A549 (cell line): Measurements from ENCODE around the gene SOX6. TPM values are rescaled to one million over a fixed set of nuclear protein-coding genes. Genes with fewer than 3 reads are reported as not detected.

Source experiments
- ATAC-seq, 2 experiments: fragments of 200-7000 bp in 1 of 2; fragments of >200 bp in 1 of 2; cut with Nextera tagmentation in 1 of 2; cut with Tn5 transposase in 1 of 2; 3 replicates each; pipeline versions ENCODE4 v1.8.0 to v1.9.1; 2018 to 2020; ENCODE audit warnings: mild to moderate bottlenecking in 1 of 2, moderate library complexity in 1 of 2
- CTCF ChIA-PET: fragments of 300-600 bp; sonication (Branson Sonifier 250); formaldehyde crosslinking; extraction: SDS; loops from one replicate; lab custom pipeline; 2021; ENCODE audit warnings: antibody characterized with exemption, inconsistent platforms; lab: Yijun Ruan, JAX
- POLR2A ChIA-PET: fragments of 350-600 bp; formaldehyde crosslinking; extraction: SDS; loops from one replicate; lab custom pipeline; 2021; ENCODE audit warnings: antibody characterized with exemption, inconsistent platforms; lab: Yijun Ruan, JAX
- DNase-seq, 2 experiments: peaks; one replicate each; pipeline versions ENCODE4 v3.0.0 to v3.0.0-alpha.2; 2011 to 2016; ENCODE audit warnings: low read depth in 1 of 2, low spot score in 1 of 2
- FAIRE-seq: peaks from 2 replicates; lab custom pipeline; 2011; peaks lifted over from hg19 to GRCh38; lab: Jason Lieb, UNC
- H3K27ac ChIP-seq, 2 experiments: fragments of >200 bp; sonication (Bioruptor Twin); formaldehyde crosslinking; 3 replicates each; pipeline ENCODE4 v1.5.1; 2016 to 2017
- H3K4me1 ChIP-seq: fragments of >200 bp; sonication (Bioruptor Twin); formaldehyde crosslinking; 3 replicates; pipeline ENCODE4 v1.6.1; 2016
- H3K4me2 ChIP-seq: fragments of >200 bp; sonication (Bioruptor Twin); formaldehyde crosslinking; 3 replicates; pipeline ENCODE4 v1.6.1; 2016
- H3K4me3 ChIP-seq: fragments of >200 bp; sonication (Bioruptor Twin); formaldehyde crosslinking; 3 replicates; pipeline ENCODE4 v1.5.1; 2016
- H3K9me3 ChIP-seq: fragments of >200 bp; sonication (Bioruptor Twin); formaldehyde crosslinking; 3 replicates; pipeline ENCODE4 v1.6.1; 2016
- ATOH8 ChIP-seq: fragments of 250-450 bp; sonication (Bioruptor Pico); IDR thresholded peaks from 2 replicates; pipeline ENCODE4 v1.5.0; 2020; ENCODE audit warnings: low read depth, mild to moderate bottlenecking, moderate library complexity
- BCL3 ChIP-seq: fragments of >200 bp; sonication (Bioruptor Twin); formaldehyde crosslinking; IDR thresholded peaks from 3 replicates; pipeline ENCODE4 v1.6.1; 2016
- CBX8 ChIP-seq: fragments of 200-600 bp; sonication (generic); IDR thresholded peaks from 2 replicates; pipeline ENCODE4 v1.6.1; 2016
- CHD2 ChIP-seq: fragments of 150-350 bp; IDR thresholded peaks from 2 replicates; pipeline ENCODE4 v1.6.1; 2014; ENCODE audit warnings: low read length; ENCODE audit not compliant: partially characterized antibody
- E2F6 ChIP-seq: IDR thresholded peaks from 2 replicates; pipeline ENCODE4 v1.6.1; 2012; ENCODE audit warnings: low read depth, borderline replicate concordance
- EHF ChIP-seq: fragments of 250-450 bp; sonication (Bioruptor Pico); IDR thresholded peaks from 2 replicates; pipeline ENCODE4 v1.5.0; 2020; ENCODE audit warnings: mild to moderate bottlenecking
- FOSB ChIP-seq: fragments of 250-450 bp; sonication (Bioruptor Pico); IDR thresholded peaks from 2 replicates; pipeline ENCODE4 v1.5.0; 2020; ENCODE audit warnings: mild to moderate bottlenecking, moderate library complexity
- FOSL2 ChIP-seq, 2 experiments: fragments of 450-650 bp in 1 of 2; fragments of >200 bp in 1 of 2; sonication (Bioruptor Twin) in 1 of 2; formaldehyde crosslinking; IDR thresholded peaks; 2 replicates each; pipeline versions ENCODE4 v1.5.0 to v1.6.1; 2016 to 2020; ENCODE audit warnings: mild to moderate bottlenecking in 1 of 2, moderate library complexity in 1 of 2
- FOXS1 ChIP-seq: fragments of 250-450 bp; sonication (Bioruptor Pico); IDR thresholded peaks from 2 replicates; pipeline ENCODE4 v1.5.0; 2020; ENCODE audit warnings: mild to moderate bottlenecking, moderate library complexity
- HOXA7 ChIP-seq: fragments of 250-450 bp; sonication (Bioruptor Pico); IDR thresholded peaks from 2 replicates; pipeline ENCODE4 v1.5.0; 2020; ENCODE audit warnings: mild to moderate bottlenecking, moderate library complexity
- HOXB13 ChIP-seq: fragments of 250-450 bp; sonication (Bioruptor Pico); IDR thresholded peaks from 2 replicates; pipeline ENCODE4 v1.5.0; 2020; ENCODE audit warnings: low read depth, mild to moderate bottlenecking, moderate library complexity
- JUN ChIP-seq, 2 experiments: fragments of >200 bp; sonication (Bioruptor Twin); formaldehyde crosslinking; IDR thresholded peaks; 2 replicates in 1 of 2; 3 replicates in 1 of 2; pipeline ENCODE4 v1.6.1; 2016 to 2017
- JUNB ChIP-seq: fragments of >200 bp; sonication (Bioruptor Twin); formaldehyde crosslinking; IDR thresholded peaks from 2 replicates; pipeline ENCODE4 v1.6.1; 2016
- MAFK ChIP-seq: fragments of 450-650 bp; IDR thresholded peaks from 2 replicates; pipeline ENCODE4 v1.6.1; 2014; ENCODE audit not compliant: partially characterized antibody
- MYC ChIP-seq: IDR thresholded peaks from 2 replicates; pipeline ENCODE4 v1.6.1; 2012; ENCODE audit warnings: mild to moderate bottlenecking, inconsistent platforms, low read length, improper control_type of control experiment, borderline replicate concordance
- NPAS2 ChIP-seq: fragments of 250-450 bp; sonication (Bioruptor Pico); IDR thresholded peaks from 2 replicates; pipeline ENCODE4 v1.8.0; 2022; ENCODE audit warnings: mild to moderate bottlenecking, moderate library complexity, borderline replicate concordance
- NR3C1 ChIP-seq: fragments of >200 bp; sonication (Bioruptor Twin); formaldehyde crosslinking; IDR thresholded peaks from 3 replicates; pipeline ENCODE4 v1.6.1; 2017
- PHF8 ChIP-seq: fragments of 200-600 bp; sonication (generic); IDR thresholded peaks from 2 replicates; pipeline ENCODE4 v1.6.1; 2016; ENCODE audit warnings: low read depth, mild to moderate bottlenecking, antibody characterized with exemption, moderate library complexity, borderline replicate concordance
- POLR2A ChIP-seq: IDR thresholded peaks from 2 replicates; pipeline ENCODE4 v1.6.1; 2012; ENCODE audit warnings: mild to moderate bottlenecking, low read length
- RCOR1 ChIP-seq: fragments of 150-350 bp; IDR thresholded peaks from 2 replicates; pipeline ENCODE4 v1.6.1; 2014; ENCODE audit warnings: antibody characterized with exemption, low read length, low read depth
- RNF2 ChIP-seq: fragments of 200-600 bp; sonication (generic); IDR thresholded peaks from 2 replicates; pipeline ENCODE4 v1.6.1; 2016; ENCODE audit warnings: low read depth, mild to moderate bottlenecking, antibody characterized with exemption, moderate library complexity, borderline replicate concordance
- SMC3 ChIP-seq: fragments of >200 bp; sonication (Bioruptor Twin); formaldehyde crosslinking; IDR thresholded peaks from 3 replicates; pipeline ENCODE4 v1.6.1; 2018; ENCODE audit warnings: inconsistent platforms
- SREBF2 ChIP-seq: fragments of 450-650 bp; IDR thresholded peaks from 2 replicates; pipeline ENCODE4 v1.6.1; 2014; ENCODE audit warnings: mild to moderate bottlenecking, moderate library complexity
- TFCP2L1 ChIP-seq: fragments of 250-450 bp; sonication (Bioruptor Pico); IDR thresholded peaks from 2 replicates; pipeline ENCODE4 v1.5.0; 2021; ENCODE audit warnings: mild to moderate bottlenecking
- TP53 ChIP-seq: fragments of 250-450 bp; sonication (Bioruptor Pico); IDR thresholded peaks from 2 replicates; pipeline ENCODE4 v1.5.0; 2021; ENCODE audit warnings: mild to moderate bottlenecking, moderate library complexity
- USF2 ChIP-seq: fragments of 450-650 bp; IDR thresholded peaks from 2 replicates; pipeline ENCODE4 v1.6.1; 2014; ENCODE audit warnings: antibody characterized with exemption
- ZSCAN20 ChIP-seq: fragments of 250-450 bp; sonication (Bioruptor Pico); IDR thresholded peaks from 2 replicates; pipeline ENCODE4 v1.8.0; 2022; ENCODE audit warnings: mild to moderate bottlenecking, moderate library complexity
- WGBS: methylation state at CpG from one replicate; pipeline ENCODE4 v1.1.6; 2017; ENCODE audit errors: missing lambda C conversion rate; 5-methylcytosine and 5-hydroxymethylcytosine counted together
- polyA plus RNA-seq, 4 experiments: library from polyadenylated mRNA; depleted of rRNA in 3 of 4; stranded (reverse); fragments of >200 nt; fragmentation: RNase III in 1 of 4; extraction: RNeasy Plus Mini Kit Qiagen cat#74134 plus additional on column Dnase treatment in 1 of 4; gene quantifications; 2 replicates in 3 of 4; 3 replicates in 1 of 4; pipeline ENCODE4 v1.2.3, GENCODE V29; 2011 to 2017
- TF ChIP-seq, protein P1 (sequence below): IDR thresholded peaks from 2 replicates; pipeline ENCODE4 v1.6.1; 2012
- TF ChIP-seq, protein P2 (sequence below): IDR thresholded peaks from 2 replicates; pipeline ENCODE4 v1.6.1; 2012

SOX6 gene
- polyA plus RNA-seq, 2 of the 4 experiments (the other 2 are of a cell fraction), result 0.18 TPM; not detected in 1

DNA sequence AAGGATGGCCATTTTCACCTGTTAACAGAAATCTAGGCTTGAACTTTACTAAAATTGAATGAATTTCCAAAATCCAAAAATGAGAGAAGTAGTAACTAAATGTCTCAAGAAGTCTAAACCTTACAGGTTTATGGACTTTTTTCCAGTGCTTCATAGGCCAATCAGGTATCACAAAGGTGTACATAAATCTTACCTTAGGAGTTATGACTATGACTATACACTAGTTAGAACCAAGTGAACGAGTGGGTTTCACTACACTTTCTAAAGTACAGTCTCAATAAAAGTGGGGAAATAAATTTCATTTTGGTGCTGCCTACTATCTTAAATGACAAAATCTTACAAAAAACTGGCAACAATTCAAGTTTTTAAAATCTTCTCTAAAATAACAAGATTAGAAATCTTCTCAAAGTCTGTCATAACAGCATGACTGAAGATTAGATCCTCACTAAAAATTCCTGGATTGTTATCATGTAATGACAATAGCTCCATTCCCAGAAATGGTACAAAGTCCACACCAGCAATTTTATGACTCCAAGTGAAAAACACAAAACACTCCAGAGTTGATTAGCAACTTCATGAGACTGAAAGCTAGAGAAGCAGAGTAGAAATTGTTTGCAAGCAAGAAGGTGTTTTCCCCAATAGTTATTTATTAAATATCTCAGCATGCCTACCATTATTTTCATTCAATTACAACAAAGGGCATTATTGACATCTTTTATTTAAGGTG is 20.9 kb downstream of the SOX6 start:
- Histone ChIP-seq H3K27ac (no peak overlapping the region), H3K4me3 (no peak overlapping the region), H3K4me1 (no peaks in the 10 kb centered on the region), H3K9me3 (no peaks in the 10 kb centered on the region), H3K4me2 (no peak overlapping the region)
- DNase-seq (no peak), ATAC-seq (no peak), FAIRE-seq (no peak)
- CTCF ChIA-PET, result no interaction called here
- TF ChIP-seq FOSB (CRISPR knock-in tag), result no peak
- TF ChIP-seq CBX8, result no peak
- TF ChIP-seq PHF8, result no peak
- no peak for TF ChIP-seq CHD2
- TF ChIP-seq SREBF2, result no peak
- TF ChIP-seq FOSL2 (IDR thresholded peaks at IDR 0.05), result no peak
- no peak for TF ChIP-seq FOSL2 (CRISPR knock-in tag; IDR thresholded peaks at IDR 0.05)
- no peak for TF ChIP-seq JUNB
- TF ChIP-seq ATOH8 (CRISPR knock-in tag), result no peak
- TF ChIP-seq SMC3, result no peak
- TF ChIP-seq EHF, result no peak
- TF ChIP-seq, protein P1, sequence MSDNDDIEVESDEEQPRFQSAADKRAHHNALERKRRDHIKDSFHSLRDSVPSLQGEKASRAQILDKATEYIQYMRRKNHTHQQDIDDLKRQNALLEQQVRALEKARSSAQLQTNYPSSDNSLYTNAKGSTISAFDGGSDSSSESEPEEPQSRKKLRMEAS, result no peak
- no peak for TF ChIP-seq TP53 (CRISPR knock-in tag)
- TF ChIP-seq BCL3, result no peak
- TF ChIP-seq NPAS2 (CRISPR knock-in tag), result no peak
- TF ChIP-seq, protein P2, sequence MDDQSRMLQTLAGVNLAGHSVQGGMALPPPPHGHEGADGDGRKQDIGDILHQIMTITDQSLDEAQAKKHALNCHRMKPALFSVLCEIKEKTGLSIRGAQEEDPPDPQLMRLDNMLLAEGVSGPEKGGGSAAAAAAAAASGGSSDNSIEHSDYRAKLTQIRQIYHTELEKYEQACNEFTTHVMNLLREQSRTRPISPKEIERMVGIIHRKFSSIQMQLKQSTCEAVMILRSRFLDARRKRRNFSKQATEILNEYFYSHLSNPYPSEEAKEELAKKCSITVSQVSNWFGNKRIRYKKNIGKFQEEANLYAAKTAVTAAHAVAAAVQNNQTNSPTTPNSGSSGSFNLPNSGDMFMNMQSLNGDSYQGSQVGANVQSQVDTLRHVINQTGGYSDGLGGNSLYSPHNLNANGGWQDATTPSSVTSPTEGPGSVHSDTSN, result no peak
- TF ChIP-seq HOXA7 (CRISPR knock-in tag), result no peak
- no peak for TF ChIP-seq HOXB13 (CRISPR knock-in tag)
- TF ChIP-seq ZSCAN20 (CRISPR knock-in tag), result no peak
- TF ChIP-seq RNF2, result no peak
- POLR2A ChIA-PET, result no interaction called here
- 22% methylated on average over 1 of the region's 1 CpG for WGBS

DNA sequence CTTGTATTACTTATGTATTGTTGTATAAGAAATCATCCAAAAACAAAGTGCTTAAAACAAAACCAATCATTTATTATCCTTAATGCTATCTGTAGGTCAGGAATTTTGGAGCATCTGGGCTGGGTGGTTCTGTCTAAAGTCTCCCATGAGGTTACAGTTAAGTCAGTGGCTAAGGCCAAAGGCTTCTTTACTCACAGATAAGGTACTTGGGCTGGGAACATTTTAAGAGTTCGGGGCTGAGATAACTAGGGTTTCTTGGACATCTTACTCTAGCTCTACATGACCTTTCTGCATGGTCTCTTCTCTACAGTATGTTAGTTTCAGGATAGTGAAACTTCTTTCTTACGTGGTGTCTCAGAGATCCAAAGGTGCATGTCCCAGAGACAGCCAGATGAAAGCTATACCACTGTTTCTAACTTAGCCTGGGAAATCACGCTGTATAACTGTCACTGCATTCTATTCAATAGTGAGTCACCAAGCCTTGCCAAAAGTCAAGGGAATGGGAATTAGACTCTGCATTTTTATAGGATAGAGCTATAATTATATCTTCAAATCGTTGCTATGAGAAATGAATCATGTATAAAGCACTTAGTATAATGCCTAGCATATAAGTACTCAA is 29.6 kb downstream of the SOX6 start:
- no peaks in the 10 kb centered on the region for H3K9me3 ChIP-seq
- FAIRE-seq (no peak), ATAC-seq (no peak), DNase-seq (no peak)
- TF ChIP-seq POLR2A, result no peak
- TF ChIP-seq USF2, result no peak
- no peak for TF ChIP-seq PHF8
- no peak for TF ChIP-seq SMC3
- no peak for TF ChIP-seq CBX8
- no peak for TF ChIP-seq MAFK
- TF ChIP-seq JUN (IDR thresholded peaks at IDR 0.05), result no peak
- TF ChIP-seq NR3C1, result no peak
- TF ChIP-seq JUNB, result no peak
- no peak for TF ChIP-seq TFCP2L1 (CRISPR knock-in tag)
- no peak for TF ChIP-seq ATOH8 (CRISPR knock-in tag)
- no peak for TF ChIP-seq FOXS1 (CRISPR knock-in tag)
- no peak for TF ChIP-seq E2F6
- TF ChIP-seq, protein P2, result no peak
- no peak for TF ChIP-seq MYC
- no peak for TF ChIP-seq EHF
- TF ChIP-seq RNF2, result no peak
- TF ChIP-seq RCOR1, result no peak
- H3K27ac ChIP-seq, result no peak overlapping the region
- WGBS, result 39% methylated on average over 4 of the region's 4 CpGs
- no peak overlapping the region for H3K4me2 ChIP-seq
- H3K4me3 ChIP-seq, result no peak overlapping the region
- CTCF ChIA-PET, result no interaction called here
- H3K4me1 ChIP-seq, result no peaks in the 10 kb centered on the region
- POLR2A ChIA-PET, result no interaction called here
